ES-I3 (cell line): Measurements from ENCODE around the gene AGBL5.

Experiments used
- H3K36me3 ChIP-seq: 2 replicates; pipeline ENCODE4 v1.6.1; 2013; ENCODE audit warnings: mild to moderate bottlenecking, low read length, control low read depth, moderate library complexity; ENCODE audit not compliant: insufficient read depth
- H3K4me1 ChIP-seq: 2 replicates; pipeline ENCODE4 v1.6.1; 2013; ENCODE audit warnings: mild to moderate bottlenecking, control low read depth, low read length; ENCODE audit not compliant: insufficient read depth
- H3K9ac ChIP-seq: 2 replicates; pipeline ENCODE4 v1.6.1; 2013; ENCODE audit warnings: low read depth, mild to moderate bottlenecking, low read length, moderate library complexity
- H3K9me3 ChIP-seq: 2 replicates; pipeline ENCODE4 v1.6.1; 2013; ENCODE audit warnings: mild to moderate bottlenecking, low read length, moderate library complexity; ENCODE audit not compliant: control insufficient read depth, insufficient read depth

AGBL5 gene

DNA sequence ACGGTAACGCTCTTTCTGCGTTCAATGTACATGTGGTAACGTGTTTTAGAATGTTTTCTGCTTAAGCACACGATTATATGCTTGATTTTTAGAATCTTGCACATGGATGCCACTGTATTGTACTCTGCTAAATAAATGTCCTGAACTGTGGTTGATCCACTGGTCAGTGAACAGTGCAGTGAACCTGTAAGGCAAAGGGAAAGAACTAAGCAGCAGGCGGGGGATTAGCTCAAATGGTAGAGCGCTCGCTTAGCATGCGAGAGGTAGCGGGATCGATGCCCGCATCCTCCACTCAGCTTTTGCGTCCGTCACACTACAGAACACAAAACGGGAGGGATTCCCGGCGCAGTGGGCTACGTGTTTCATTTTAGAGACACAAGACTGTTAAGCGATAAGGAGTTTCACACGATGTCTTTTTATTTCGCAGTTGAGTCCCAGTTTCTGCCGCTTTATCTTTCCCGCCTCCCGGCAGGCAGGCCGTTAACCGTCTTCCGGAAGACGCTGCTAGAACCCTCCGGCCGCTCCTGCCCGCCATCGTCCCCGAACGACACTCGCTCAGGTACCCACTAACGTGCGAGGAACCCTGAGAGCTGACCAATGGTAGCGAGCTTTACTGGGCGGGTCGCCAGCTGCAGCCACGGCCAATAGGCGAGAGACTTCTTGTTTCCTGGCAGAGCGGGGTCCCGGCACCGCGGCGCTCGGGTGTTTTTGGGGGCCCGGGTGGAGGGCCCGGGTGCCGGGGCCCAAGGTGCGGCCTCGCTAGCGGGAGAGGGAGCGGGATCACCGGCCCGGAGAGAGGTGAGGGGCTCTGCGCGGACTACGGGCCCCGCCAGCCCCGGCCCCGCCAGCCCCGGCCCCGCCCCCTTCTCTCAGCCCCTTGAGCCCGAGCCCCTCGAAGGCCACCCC, at the start of gene AGBL5:
TSS of gene AGBL5 (plus strand) at position 673 of the 906 bp plus-strand sequence. CDS start 1,291 bp downstream, outside the sequence.
- Histone ChIP-seq H3K36me3 (peaks cover 6% of the 10 kb centered on the region), H3K9me3 (no peaks in the 10 kb centered on the region), H3K9ac (peak within 1 kb of the TSS; percentile 93), H3K4me1 (no peaks in the 10 kb centered on the region)

DNA sequence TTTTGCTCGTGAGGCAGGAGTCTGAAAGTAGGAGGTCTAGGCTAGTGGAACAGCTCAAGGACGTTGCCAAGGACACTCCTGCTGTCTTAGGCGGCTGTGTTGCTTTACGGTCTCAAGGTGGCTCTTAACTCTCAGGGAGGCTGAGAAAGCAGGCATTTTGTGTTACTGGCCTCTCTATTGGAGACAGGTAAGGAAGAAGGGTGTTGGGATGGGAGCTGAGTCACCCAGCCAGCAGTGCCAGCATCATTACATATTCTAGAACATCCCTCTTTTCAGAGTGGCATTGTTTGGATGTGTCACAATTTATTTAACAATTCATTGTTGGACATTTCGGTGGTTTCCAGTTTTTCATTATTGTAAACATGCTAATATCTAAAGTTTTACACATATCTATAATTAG, 49.5 kb upstream of the AGBL5 start:
- H3K9ac ChIP-seq, result no peak overlapping the region
- H3K36me3 ChIP-seq, result no peaks in the 10 kb centered on the region
- H3K9me3 ChIP-seq, result no peaks in the 10 kb centered on the region
- no peaks in the 10 kb centered on the region for H3K4me1 ChIP-seq

DNA sequence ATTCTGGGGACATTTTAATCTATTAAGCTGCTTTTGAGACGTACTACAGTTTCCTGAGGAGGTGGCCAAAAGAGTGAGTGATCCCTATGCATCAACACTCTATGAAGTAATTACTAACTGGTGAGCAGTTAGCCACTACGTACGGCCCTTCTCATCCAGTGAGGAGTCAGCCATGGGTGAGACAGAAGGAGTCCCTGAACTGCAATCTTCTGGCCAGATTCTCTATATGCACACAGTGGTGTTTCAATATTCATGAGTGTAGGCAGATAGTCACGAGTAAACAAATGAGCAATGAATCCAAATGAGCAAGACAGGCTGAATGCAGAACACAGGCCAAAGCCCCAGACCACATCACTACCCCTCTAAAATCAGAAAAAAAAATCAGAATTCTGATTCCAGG, 48.5 kb upstream of the AGBL5 start:
- no peak overlapping the region for H3K9ac ChIP-seq
- H3K9me3 ChIP-seq, result no peaks in the 10 kb centered on the region

GRCh38 chr2:27003857-27004256, 47.6 kb upstream of the AGBL5 start:
- no peak overlapping the region for H3K9ac ChIP-seq
- H3K9me3 ChIP-seq, result no peaks in the 10 kb centered on the region
- no peaks in the 10 kb centered on the region for H3K4me1 ChIP-seq
- H3K36me3 ChIP-seq, result no peaks in the 10 kb centered on the region

More for the DNA sequence above, 48.5 kb upstream of the AGBL5 start:
- Histone ChIP-seq H3K36me3 (no peaks in the 10 kb centered on the region), H3K4me1 (no peaks in the 10 kb centered on the region)

DNA sequence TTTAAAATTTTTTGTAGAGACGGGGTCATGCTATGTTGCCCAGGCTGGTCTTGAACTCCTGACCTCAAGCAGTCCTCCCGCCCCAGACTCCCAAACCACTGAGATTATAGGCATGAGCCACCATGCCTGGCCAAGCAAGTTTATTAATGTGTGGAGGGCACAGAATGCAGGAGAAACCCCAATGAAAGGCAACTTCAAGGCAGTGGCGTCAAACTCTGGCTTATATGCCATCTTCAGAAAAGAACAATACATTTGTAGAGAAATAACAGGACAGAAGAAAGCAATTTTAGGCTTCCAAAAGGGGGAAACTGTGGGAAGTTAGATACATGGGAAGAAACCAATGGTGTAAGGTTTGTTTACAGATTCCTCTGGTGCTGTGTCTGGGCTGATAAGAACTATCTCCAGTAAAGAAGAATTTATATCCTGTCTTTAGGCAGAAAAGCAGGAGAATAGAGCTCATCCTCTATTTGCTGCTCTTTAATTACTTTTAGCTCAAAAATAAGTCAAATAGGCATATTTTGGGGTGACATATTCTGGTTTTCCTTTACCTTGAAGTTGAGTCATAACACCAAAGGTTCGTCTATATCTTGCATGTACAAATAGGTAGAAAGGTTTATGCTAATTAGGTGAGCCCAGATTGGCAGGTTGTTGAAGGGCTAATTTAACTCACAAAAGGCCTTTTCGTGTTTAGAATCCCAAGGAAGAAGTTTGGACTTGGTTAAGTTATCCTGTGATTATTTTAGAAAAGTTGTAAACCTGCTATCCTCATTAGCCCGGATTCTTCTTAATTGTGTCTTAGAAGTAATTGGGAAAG, 44.7 kb upstream of the AGBL5 start:
- Histone ChIP-seq H3K36me3 (no peaks in the 10 kb centered on the region), H3K4me1 (no peaks in the 10 kb centered on the region), H3K9ac (no peak overlapping the region), H3K9me3 (no peaks in the 10 kb centered on the region)

DNA sequence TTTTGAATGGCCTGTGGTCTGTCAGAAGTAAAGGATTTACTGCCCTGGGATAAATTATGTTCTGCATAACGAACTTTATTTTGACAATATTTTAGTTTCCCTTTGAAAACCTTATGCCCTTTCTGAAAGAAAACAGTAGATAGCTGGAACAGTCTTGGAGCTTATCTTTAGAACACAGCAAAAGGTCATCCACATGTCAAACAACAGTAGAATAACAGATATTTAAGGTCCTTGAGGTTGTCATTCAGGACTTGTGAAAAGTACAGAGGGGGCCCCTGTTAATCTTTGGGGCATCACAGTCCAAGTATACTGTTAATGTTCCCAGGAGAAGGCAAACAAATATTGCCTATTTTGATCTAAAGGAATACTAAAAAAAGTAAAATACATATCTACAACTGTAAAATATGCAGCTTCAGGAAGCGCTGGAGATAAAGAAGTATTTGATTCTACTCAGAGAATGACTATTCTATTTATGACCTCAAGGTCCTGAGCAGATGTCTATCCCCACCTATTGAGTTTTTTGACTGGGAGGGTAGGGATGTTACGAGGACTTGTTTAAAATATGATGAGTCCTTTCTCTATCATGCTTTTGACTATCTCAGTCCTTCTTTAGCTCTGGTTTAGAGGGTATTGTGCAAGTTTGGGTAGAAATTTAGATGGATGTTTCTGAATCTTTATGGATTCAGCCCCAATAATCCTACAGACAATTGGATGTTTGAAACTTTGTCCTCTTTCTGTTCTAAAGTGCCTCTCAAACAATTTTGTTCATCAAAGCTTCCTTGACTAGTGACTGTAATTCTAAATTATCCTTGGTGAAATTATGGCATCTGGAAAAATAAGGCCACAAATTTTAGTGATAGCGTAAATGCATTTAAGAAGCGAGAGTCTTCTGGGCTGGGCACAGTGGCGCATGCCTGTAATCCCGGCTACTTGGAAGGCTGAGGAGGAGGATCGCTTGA, 43.8 kb upstream of the AGBL5 start:
- Histone ChIP-seq H3K4me1 (no peaks in the 10 kb centered on the region), H3K9ac (no peak overlapping the region), H3K36me3 (no peaks in the 10 kb centered on the region), H3K9me3 (peaks cover under 1% of the 10 kb centered on the region; the same call in 1 of the 2 replicates)

DNA sequence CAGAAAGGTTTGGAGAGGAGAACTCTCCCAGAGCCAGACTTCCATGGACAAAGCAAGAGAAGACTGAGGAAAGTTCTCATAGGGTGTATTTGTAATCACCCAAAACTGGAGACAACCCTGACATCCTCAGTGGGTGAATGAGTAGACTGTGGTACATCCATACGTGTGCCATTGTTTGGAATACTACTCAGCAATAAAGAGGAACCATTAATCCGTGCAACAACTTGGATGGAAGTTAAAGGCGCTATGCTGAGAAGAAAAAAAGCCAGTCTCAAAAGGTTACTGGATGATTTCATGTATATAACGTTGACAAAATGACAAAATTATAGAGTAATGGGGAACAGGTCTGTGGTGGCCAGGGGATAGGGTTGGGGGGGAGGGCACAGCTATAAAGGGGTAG, 42.8 kb upstream of the AGBL5 start:
- peaks cover 2% of the 10 kb centered on the region; the same call in 1 of the 2 replicates for H3K36me3 ChIP-seq
- no peaks in the 10 kb centered on the region for H3K4me1 ChIP-seq
- H3K9ac ChIP-seq, result no peak overlapping the region
- H3K9me3 ChIP-seq, result peaks cover 5% of the 10 kb centered on the region

GRCh38 chr2:27009083-27009482, 42.4 kb upstream of the AGBL5 start:
- Histone ChIP-seq H3K9ac (no peak overlapping the region), H3K9me3 (peaks cover 8% of the 10 kb centered on the region), H3K4me1 (no peaks in the 10 kb centered on the region), H3K36me3 (peaks cover 4% of the 10 kb centered on the region; the same call in 1 of the 2 replicates)

DNA sequence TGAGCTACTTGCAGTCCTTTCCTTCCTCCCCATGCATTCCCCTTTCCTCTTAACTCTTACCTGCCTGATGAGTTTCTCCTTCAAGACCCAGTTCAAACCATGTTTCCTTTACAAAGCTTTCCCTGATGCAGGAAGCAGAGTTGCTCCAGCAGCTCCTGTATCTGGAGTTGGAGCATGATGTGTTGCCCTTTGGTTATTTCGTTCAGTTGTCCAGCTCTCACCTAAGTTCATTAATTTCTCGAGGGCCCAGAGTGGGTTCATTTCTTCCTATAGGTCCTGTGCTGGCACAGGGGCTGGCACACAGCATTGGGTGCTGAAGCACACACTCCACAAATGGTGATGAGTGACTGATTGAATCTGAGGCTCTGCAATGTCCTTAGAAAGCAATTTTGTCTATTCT, 41.8 kb upstream of the AGBL5 start:
- H3K36me3 ChIP-seq, result peaks cover 6% of the 10 kb centered on the region; the same call in 1 of the 2 replicates
- no peaks in the 10 kb centered on the region for H3K4me1 ChIP-seq
- H3K9ac ChIP-seq, result no peak overlapping the region
- H3K9me3 ChIP-seq, result peaks cover 11% of the 10 kb centered on the region

DNA sequence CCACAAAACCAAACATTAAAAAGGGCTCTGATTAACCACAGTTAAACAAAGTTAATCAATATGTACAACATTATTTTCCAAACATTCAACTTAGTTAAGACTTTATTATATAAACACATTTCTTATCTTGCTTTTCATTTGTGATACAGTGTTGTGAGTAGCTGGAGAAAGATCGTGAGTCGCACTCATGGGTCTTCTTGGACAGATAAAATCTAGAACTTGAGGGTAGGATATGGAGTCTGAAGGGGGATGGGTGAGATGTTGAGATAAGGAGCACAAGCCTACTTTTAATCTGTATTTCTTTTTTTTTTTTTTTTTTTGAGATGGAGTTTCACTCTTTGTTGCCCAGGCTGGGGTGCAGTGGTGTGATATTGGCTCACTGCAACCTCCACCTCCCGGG, 41.3 kb upstream of the AGBL5 start:
- no peaks in the 10 kb centered on the region for H3K4me1 ChIP-seq
- peaks cover 6% of the 10 kb centered on the region; the same call in 1 of the 2 replicates for H3K36me3 ChIP-seq

GRCh38 chr2:27013738-27014137, 37.7 kb upstream of the AGBL5 start:
- peaks cover 6% of the 10 kb centered on the region for H3K4me1 ChIP-seq
- peaks cover 11% of the 10 kb centered on the region for H3K9me3 ChIP-seq
- H3K36me3 ChIP-seq, result peaks cover 6% of the 10 kb centered on the region; the same call in 1 of the 2 replicates
- H3K9ac ChIP-seq, result no peak overlapping the region

More for the DNA sequence above, 41.3 kb upstream of the AGBL5 start:
- Histone ChIP-seq H3K9ac (no peak overlapping the region), H3K9me3 (peaks cover 11% of the 10 kb centered on the region)

- Histone ChIP-seq H3K9me3 (peaks cover 11% of the 10 kb centered on the region), H3K36me3 (peaks cover 6% of the 10 kb centered on the region; the same call in 1 of the 2 replicates), H3K4me1 (peaks cover 6% of the 10 kb centered on the region), H3K9ac (no peak overlapping the region)
Observed at GRCh38 chr2:27014771-27015433, 36.6 kb upstream of the AGBL5 start.

GRCh38 chr2:27016801-27017325, 34.6 kb upstream of the AGBL5 start:
- Histone ChIP-seq H3K36me3 (peaks cover 6% of the 10 kb centered on the region; the same call in 1 of the 2 replicates), H3K9me3 (peaks cover 11% of the 10 kb centered on the region), H3K9ac (no peak overlapping the region), H3K4me1 (peaks cover 6% of the 10 kb centered on the region)
